ENCODE measurements around the gene MAD1L1.

DNA sequence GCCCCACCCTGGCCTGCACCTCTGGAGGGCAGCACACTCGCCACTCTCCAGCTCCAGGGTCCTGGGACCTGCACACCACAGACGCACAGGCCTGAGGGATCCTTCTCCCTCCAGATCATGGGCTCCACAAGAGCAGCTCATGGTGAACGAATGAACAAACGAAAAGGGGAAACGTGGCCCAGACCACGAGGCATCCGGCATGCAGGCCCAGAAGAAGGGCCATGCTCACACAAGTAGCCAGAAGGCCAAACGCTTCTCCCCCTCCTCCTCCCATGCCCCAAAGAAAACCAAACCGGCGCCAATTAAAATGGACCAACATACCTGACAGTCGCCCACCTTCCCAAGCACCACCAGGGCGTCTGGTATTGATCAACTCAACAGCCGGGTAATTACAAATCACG lies 30.4 kb downstream of the MAD1L1 start:
- TF ChIP-seq, protein P1, sequence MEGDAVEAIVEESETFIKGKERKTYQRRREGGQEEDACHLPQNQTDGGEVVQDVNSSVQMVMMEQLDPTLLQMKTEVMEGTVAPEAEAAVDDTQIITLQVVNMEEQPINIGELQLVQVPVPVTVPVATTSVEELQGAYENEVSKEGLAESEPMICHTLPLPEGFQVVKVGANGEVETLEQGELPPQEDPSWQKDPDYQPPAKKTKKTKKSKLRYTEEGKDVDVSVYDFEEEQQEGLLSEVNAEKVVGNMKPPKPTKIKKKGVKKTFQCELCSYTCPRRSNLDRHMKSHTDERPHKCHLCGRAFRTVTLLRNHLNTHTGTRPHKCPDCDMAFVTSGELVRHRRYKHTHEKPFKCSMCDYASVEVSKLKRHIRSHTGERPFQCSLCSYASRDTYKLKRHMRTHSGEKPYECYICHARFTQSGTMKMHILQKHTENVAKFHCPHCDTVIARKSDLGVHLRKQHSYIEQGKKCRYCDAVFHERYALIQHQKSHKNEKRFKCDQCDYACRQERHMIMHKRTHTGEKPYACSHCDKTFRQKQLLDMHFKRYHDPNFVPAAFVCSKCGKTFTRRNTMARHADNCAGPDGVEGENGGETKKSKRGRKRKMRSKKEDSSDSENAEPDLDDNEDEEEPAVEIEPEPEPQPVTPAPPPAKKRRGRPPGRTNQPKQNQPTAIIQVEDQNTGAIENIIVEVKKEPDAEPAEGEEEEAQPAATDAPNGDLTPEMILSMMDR (conservative IDR thresholded peaks at IDR 0.05; ENCODE audit: low read depth, low read length): no peak
- no peak for TF ChIP-seq EZH2 (IDR thresholded peaks at IDR 0.05; ENCODE audit: borderline replicate concordance, low read depth, low read length, poor library complexity, severe bottlenecking)
